GM12891 (cell line): ENCODE measurements around the gene UBE3C.

Source experiments
- POLR2A ChIP-seq: IDR thresholded peaks from 2 replicates; pipeline ENCODE4 v1.6.1; 2011; ENCODE audit warnings: low read depth, low read length, control low read depth
- POLR2AphosphoS5 ChIP-seq: IDR thresholded peaks from 2 replicates; pipeline ENCODE4 v1.6.1; 2011; ENCODE audit warnings: low read depth, low read length, control low read depth
- SPI1 ChIP-seq: IDR thresholded peaks from 2 replicates; pipeline ENCODE4 v1.6.1; 2011; ENCODE audit warnings: low read depth, low read length, control low read depth
- TAF1 ChIP-seq: IDR thresholded peaks from 2 replicates; pipeline ENCODE4 v1.6.1; 2011; ENCODE audit warnings: low read depth, low read length, control low read depth

- no peak for TF ChIP-seq POLR2AphosphoS5
- no peak for TF ChIP-seq TAF1
- TF ChIP-seq POLR2A = no peak
- TF ChIP-seq SPI1 = no peak
Observed at GRCh38 chr7:157116762-157117161, 22.0 kb upstream of the UBE3C start.
